NCI-H1930 (cell line): ENCODE measurements around the gene KIFC3.
"Not testable (repeated sequence)": the region's sequence is repeated elsewhere in the genome, so short reads cannot be mapped to it uniquely, and the experiment has no call there.

Source experiments
- DNase-seq, 2 experiments: peaks; one replicate each; lab custom pipeline; 2025; lab: John Stamatoyannopoulos, UW

The KIFC3 gene

GRCh38 chr16:57786632-57787518, 15.4 kb downstream of the KIFC3 start:
- no peak for DNase-seq

- no peak for DNase-seq
These were observed 16.4 kb downstream of the KIFC3 start for GRCh38 chr16:57785924-57786323.

DNA sequence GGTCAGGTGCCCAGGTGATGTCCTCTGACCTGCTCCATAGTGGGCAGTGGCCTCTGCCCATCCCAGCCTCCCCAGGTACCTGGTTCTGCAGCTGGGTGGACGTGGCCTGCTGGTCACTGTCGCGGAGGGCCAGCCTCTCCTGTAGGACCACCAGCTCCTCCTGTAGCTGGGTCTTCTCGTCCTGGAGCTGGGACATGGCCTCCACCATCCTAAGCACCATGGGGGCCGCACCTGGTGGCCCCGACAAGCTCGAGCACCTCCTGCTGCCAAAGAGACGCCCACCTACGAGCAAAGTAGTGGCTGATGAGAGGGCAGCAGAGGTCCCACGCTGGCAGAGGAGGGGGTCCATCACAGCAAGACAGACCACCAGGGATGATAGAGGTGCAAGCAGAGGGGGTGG, 16.9 kb downstream of the KIFC3 start:
- no peak for DNase-seq

DNA sequence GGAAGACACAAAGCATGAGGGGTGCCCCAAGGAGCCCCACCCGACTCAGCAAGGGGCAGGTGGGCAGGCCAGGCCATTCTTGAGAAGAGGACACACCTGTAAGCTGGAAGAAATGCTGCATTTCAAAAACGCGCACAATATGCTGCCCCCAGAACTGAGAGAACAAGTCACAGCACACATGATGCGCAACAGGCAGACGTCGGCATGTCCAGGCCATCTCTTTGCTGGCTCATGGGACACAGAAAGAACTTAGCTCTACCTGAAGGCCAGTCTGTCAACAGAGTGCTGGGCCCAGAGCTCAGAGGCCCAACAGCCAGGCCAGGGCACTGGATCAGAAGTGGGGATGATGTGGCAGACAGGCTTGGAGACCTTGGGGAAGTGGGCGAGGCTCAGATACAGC, 18.0 kb downstream of the KIFC3 start:
- DNase-seq = no peak

DNA sequence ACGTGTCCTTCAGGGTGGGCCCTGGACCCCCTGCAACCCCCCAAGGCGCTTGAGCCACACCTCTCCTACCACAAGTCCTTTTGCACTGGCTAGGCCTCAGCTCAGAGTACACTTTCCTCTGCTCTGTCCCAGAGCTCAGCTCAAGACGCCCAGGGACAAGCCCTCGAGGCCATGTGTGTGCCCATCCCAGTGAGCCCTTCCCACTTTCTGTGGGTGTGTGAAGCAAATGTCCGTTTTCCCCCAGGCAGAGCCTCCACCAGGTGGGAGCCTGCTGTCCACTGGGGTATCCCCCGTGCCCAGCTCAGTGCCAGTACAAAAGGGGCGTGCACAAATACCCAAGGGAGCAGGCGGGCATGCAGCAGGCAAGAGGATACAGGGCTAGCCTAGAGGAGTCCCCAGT, 18.4 kb downstream of the KIFC3 start:
- no peak for DNase-seq

DNA sequence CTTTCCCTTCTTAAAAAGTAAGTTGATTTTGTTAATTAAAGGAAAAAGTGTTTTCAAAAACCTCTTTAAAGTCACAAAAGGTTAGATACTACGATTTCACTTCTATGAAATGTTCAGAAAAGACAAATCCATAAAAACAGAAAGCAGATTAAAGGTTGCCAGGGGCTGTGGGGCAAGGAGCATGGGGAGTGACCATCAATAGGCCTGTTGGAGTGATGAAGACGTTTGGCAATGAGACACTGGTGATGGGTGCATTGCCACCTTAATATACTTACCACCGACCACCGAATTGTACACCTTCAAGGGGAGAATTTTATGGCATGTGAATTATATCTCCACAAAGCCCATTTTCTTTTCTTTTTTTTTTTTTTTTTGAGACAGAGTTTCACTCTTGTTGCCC, 19.2 kb downstream of the KIFC3 start:
- DNase-seq = no peak

DNA sequence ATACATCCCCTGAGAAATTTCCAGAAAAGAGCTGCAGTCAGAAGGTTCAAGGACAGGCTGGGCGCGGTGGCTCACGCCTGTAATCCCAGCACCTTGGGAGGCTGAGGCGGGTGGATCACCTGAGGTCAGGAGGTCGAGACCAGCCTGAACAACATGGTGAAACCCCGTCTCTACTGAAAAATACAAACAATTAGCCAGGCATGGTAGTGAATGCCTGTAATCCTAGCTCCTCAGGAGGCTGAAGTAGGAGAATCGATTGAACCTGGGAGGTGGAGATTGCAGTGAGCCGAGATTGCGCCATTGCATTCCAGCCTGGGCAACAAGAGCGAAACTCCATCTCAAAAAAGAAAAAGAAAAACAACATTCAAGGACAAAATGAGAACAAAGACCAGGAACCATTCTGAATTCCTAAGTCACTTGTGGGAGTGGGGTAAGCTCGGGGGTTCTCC, 19.7 kb downstream of the KIFC3 start:
- DNase-seq = not testable (repeated sequence)

- no peak for DNase-seq
These were observed 20.3 kb downstream of the KIFC3 start for GRCh38 chr16:57781741-57782606.

DNA sequence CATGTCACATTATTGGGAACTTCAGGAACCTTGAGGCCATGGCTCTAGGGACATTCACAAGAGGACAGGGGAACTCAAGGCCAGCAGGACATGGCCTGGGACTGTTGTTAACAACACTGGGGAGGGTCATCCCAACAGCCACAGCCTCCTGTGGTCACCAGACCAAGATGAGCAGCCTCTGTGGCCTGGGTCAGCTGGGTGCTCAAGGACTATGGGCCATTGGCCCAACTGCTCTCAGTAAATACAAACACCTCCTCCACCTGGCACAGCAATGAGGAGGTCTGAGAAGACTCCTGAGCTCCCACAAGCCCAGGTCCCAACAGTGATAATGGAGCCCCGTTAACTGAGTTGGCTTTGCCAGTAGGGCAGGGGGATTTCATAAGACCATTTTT, 20.9 kb downstream of the KIFC3 start:
- DNase-seq = no peak

GRCh38 chr16:57779836-57780235, 22.5 kb downstream of the KIFC3 start:
- not testable (repeated sequence) for DNase-seq

- DNase-seq = no peak
These were observed 23.6 kb downstream of the KIFC3 start for GRCh38 chr16:57778658-57779057.

DNA sequence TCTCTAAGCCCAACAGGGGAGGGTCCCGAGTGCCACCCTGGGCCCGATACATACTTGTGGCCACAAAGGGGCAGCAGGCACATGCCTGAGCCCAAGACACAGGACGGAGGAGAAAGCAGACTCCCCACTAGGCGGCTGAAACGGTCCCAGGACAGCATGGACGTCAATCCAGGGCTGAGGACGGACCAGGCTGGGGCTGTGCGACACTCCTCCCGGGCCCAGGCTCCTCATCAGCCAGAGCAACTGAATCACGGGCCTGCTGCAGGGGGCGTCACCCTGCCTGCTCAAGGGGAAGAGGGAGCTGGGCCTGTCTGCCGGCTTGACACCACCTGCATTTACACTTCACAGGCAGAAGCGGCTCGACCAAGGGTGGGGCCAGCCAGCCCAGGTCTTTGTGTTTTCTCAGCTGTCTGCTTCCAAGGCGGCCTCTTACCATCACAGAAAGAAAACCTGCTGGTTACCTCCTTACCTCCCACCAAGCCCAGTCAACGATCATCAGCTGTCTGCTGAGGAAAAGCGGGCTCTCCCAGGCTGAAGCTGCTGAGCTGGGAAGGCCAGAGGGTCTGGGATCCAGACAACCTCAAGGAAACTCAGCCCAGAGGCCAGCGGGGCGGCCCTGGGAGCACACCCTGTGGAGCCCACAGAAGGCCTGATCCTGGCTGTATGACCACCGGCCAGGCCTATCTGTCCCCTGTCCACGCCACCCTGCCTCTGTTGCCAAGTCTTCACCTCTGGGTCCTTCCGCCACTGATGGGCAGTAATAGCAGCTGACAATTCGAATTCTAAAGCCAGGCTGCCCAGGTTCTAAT, 26.4 kb downstream of the KIFC3 start:
- no peak for DNase-seq

DNA sequence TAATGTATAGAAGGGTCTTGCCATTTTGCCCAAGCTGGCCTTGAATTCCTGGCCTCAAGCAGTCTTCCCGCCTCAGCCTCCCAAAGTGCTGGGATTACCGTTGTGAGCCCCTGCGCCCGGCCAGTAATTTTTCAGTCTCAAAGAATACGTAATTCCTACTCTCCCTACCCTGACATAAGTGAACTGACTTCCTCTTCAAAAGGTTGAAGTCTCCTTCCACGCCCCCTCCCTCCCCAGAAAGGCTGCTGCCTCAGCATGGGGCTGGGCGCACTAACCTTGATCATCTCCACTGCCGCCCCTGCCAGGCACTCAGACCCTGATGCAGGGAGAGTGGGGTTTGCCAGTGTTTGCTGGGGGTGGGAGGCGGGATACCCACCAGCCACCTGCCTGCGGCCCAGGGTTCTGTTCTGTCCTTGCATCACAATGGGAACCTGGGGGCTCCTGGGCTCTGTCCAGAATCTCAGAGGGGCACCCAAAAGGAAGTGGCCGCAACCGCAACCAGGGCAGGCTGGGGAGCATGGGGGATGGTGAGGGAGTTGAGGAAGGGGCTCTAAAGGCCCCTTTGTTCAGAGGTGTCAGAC, 27.5 kb downstream of the KIFC3 start:
- no peak for DNase-seq

- no peak for DNase-seq
These were observed 28.5 kb downstream of the KIFC3 start for GRCh38 chr16:57773655-57774295.

DNA sequence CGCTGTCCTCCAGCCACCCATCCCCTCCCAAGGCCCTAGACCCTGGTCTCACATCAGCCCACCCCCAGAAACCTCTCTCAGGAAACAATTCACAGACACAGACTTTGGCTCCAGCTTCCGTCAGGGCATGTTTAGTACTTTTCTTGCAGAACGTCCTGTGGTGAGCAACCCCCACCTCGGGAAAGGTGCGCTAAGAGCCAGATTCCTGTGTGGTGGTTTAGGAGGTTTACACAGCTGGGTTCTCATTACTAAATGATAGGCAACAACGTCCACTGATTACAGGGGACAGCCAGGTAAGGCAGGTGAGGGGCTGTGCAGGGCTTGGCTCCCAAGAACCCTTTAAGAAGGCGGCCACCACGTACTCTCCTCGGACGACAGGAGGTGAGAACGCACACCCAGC, 29.3 kb downstream of the KIFC3 start:
- no peak for DNase-seq

- no peak for DNase-seq
These were observed 31.0 kb downstream of the KIFC3 start for GRCh38 chr16:57771141-57771785.

DNA sequence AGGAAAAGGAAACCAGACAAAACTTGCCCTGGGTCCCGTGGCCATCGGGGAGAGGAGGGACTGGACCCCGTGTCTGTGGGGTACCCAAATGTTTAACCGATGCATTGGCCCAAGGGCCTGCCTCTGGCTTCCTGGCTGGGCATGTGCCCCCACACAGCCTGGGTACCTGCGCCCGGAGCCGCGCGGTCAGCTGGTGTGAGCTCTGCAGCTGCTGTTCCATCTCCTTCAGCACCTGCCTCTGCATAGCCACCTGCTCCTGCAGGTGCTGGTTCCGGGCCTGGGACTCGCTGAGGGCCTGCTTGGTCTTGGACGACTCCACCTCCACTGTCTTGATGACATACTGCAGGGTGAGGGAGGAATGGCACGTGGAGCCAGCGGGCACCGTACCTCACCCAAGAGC, 31.9 kb downstream of the KIFC3 start:
- DNase-seq = no peak

GRCh38 chr16:57769541-57770145, 32.6 kb downstream of the KIFC3 start:
- no peak for DNase-seq

DNA sequence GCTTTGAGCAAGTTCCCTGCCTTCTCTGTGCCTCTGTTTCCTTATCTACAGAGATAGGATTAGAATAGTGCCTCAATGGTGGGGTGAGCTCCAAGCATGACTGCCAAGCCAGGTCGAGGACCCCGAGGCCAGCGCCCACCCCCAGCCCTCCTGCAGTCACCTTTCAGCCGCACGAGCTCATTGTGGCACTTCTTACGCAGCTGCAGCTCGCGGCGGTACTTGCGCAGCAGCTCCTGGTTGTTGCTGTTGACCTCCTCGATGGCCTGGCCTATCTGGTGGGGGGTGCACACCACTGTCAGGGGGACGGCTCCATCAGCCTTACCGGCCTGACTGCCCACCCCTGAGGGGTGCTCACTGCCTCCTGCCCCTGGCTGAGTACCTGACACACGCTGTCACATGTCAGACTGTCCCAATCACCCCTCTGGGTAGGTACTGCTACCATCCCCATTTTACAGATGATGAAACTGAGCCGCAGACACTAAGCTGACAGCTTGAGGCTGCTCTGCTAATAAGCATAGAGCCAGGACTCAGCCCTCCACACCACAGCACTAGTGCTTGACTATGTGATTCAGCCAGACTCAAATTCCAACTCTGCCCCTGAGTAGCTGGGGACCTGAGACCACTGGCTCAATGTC, 35.5 kb downstream of the KIFC3 start:
- no peak for DNase-seq
